PFSK-1 (cell line): Measurements from ENCODE around the gene GLCCI1.

Source experiments
- FOXP2 ChIP-seq: optimal IDR thresholded peaks from 2 replicates; pipeline ENCODE3; 2011; ENCODE audit warnings: borderline replicate concordance, control low read depth, inconsistent platforms; ENCODE audit not compliant: insufficient read depth; ENCODE audit errors: extremely low read length, extremely low read depth
- POLR2AphosphoS5 ChIP-seq: IDR thresholded peaks from 2 replicates; pipeline ENCODE4 v1.6.1; 2012; ENCODE audit warnings: low read depth, mild to moderate bottlenecking, control low read depth, low read length, moderate library complexity
- REST ChIP-seq, 2 experiments: IDR thresholded peaks; 2 replicates each; pipeline versions ENCODE4 v1.6.1 to v1.8.0; 2011 to 2012; ENCODE audit warnings: low read depth in 2 of 2, low read length in 2 of 2, control low read depth in 1 of 2, inconsistent platforms in 1 of 2, mild to moderate bottlenecking in 1 of 2, moderate library complexity in 1 of 2; ENCODE audit not compliant: insufficient read depth in 1 of 2
- SIN3A ChIP-seq: IDR thresholded peaks from 2 replicates; pipeline ENCODE4 v1.6.1; 2012; ENCODE audit warnings: mild to moderate bottlenecking, low read length, moderate library complexity, borderline replicate concordance; ENCODE audit not compliant: insufficient read depth
- TAF1 ChIP-seq: IDR thresholded peaks from 2 replicates; pipeline ENCODE4 v1.6.1; 2012; ENCODE audit warnings: low read length, control low read depth, borderline replicate concordance; ENCODE audit not compliant: insufficient read depth

GLCCI1 gene

GRCh38 chr7:7959979-7960670 is 8.5 kb upstream of the GLCCI1 start:
- no peak for TF ChIP-seq REST (IDR thresholded peaks at IDR 0.05; ENCODE audit: insufficient read depth in 1 of 2, low read depth in 2 of 2, low read length in 2 of 2)
- no peak for TF ChIP-seq TAF1
- no peak for TF ChIP-seq FOXP2
- TF ChIP-seq SIN3A = no peak
- TF ChIP-seq POLR2AphosphoS5 = no peak

GRCh38 chr7:7962851-7963250 is 5.7 kb upstream of the GLCCI1 start:
- no peak for TF ChIP-seq REST (IDR thresholded peaks at IDR 0.05; ENCODE audit: insufficient read depth in 1 of 2, low read depth in 2 of 2, low read length in 2 of 2)
- no peak for TF ChIP-seq SIN3A
- no peak for TF ChIP-seq FOXP2
- TF ChIP-seq POLR2AphosphoS5 = no peak
- TF ChIP-seq TAF1 = no peak

DNA sequence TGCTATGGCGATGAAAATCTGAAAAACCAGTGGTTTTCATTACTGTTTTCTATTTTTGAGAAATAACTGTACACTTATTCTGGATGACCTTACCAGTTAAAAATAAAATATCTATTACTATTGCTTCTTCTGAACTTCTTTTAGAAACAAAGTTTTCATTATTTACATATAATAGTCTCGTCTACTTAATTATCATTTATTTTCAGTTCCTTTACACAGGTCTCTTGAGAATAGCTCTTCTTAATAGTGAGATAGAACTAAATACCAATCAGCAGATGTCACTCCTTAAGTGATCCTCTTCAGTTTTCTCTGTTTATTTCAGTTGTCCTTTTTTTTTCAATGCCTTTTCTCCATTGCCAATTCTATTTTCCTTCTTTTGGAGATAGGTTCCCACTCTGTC is 4.3 kb upstream of the GLCCI1 start:
- TF ChIP-seq REST (IDR thresholded peaks at IDR 0.05; ENCODE audit: insufficient read depth in 1 of 2, low read depth in 2 of 2, low read length in 2 of 2) (no peak), TAF1 (no peak), FOXP2 (no peak)

DNA sequence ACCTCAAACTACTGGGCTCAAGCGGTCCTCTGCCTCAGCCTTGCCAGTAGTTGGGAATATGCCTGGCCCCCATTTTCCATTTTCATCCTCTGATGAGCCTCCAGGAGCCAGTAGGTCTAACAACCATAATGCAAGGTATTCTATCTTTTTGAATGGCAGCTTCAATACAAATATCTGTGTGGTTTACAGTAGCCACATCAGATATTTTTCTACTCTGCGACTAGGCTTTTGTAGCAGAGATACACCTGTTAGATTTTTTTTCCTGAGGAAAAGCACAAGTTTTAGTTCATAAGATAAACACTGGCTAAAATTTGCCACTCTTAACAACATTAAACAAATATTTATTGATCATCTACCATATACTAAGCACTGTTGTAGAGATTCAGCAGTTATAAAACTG is 3.9 kb upstream of the GLCCI1 start:
- TF ChIP-seq SIN3A (no peak), TAF1 (no peak), FOXP2 (no peak), POLR2AphosphoS5 (no peak), REST (IDR thresholded peaks at IDR 0.05; ENCODE audit: insufficient read depth in 1 of 2, low read depth in 2 of 2, low read length in 2 of 2) (no peak)

DNA sequence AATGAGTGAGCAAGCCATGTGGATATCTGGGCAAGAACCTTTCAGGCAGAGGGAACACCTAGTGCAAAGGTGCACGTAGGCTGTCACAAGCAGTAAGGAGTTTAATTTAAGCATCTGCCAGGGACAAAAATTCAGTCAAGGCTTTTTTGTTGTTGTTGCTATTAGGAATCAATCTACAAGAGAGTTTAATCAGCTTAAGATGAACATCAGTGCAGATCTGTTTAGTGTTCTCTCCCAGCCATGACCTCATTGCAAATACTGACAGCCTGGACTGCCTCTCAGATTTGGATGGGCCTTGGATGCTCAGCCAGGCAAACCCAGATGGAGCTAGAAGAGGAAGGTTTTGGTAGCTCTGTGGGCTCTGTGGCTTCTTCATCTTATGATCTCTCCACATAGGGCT is 3.3 kb upstream of the GLCCI1 start:
- TF ChIP-seq TAF1 (no peak), FOXP2 (no peak), REST (IDR thresholded peaks at IDR 0.05; ENCODE audit: insufficient read depth in 1 of 2, low read depth in 2 of 2, low read length in 2 of 2) (no peak), SIN3A (no peak), POLR2AphosphoS5 (no peak)
